HG03039 (cell line): ENCODE data around the gene TNFRSF8.
"Not testable (repeated sequence)": the region's sequence is repeated elsewhere in the genome, so short reads cannot be mapped to it uniquely, and the experiment has no call there.

Source experiments
- ATAC-seq: cut with Tn5 transposase; IDR thresholded peaks from one replicate; pipeline ENCODE4 v1.9.1; 2021; ENCODE audit warnings: mild to moderate bottlenecking, moderate library complexity; ENCODE audit not compliant: unreplicated experiment

TNFRSF8 gene

DNA sequence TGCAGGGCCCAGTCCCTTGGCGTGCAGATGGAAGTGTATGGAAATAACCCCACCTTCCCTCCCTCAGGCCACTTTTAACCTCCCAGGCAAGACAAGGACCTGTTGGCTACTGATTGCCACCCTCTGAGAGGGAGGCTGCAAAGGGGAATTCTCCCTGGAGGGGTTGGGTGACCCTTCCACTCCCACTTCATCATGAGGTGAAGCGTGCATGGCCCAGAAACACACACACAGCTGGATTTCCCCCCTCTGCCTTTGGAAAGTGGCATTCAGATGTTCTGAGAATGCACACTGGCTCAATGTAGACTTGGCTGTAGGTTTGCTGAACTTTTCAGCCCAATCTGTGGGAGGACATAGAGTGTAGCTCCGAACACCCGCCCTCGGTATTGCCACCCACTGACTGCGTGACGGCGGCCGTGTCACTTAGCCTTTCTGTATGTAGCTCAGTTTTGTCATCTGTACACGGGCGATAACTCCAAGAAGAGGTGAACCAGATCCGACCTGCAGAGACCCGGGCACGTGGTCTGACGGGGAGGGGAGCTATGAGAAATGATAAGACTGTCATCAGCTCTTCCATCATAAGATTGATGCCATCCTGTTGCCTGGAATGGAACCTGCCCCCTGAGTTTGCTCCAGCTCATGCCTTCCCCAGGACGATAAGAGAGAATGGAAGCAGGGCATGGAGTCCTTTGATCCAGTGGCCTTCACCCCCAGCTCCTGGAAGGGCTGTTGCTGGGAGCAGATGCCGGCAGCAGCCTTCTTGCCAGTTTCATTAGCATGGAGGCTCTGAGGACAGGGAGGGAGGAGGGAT lies 24.5 kb upstream of the TNFRSF8 start:
- no peak for ATAC-seq

DNA sequence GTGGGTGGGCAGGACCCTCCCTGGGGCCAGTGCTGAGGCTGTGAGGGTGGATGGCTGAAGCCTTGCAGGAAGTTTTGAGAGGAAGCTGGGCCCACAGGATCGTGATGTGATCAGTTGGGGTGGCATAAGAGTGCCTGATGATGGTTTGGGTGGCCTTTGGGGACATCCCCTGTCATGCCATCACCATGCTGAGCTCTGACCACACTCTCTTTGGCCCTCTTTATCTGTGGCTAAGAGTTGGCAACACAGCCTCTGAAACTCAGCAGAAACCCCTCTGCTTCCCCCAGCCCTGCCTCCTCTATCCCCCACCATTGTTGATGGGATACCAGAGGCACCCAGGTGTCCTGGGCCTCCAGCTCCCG lies 24.0 kb upstream of the TNFRSF8 start:
- no peak for ATAC-seq

DNA sequence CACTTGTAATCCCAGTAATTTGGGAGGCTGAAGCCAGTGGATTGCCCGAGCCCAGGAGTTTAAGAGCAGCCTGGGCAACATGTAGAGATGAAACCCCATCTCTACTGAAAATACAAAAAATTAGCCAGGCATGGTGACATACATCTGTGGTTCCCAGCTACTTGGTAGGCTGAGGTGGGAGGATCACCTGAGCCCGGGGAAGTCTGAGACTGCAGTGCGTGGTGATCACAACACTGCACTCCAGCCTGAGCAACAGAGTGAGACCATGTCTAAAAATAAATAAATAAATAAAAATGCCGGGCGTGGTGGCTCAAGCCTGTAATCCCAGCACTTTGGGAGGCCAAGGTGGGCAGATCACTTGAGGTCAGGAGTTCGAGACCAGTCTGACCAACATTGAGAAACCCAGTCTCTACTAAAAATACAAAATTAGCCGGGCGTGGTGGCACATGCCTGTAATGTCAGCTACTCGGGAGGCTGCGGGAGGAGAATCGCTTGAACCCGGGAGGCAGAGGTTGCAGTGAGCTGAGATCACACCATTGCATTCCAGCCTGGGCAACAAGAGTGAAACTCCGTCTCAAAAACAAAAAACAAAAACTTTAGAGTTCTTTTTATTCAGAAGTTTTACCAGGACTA lies 23.2 kb upstream of the TNFRSF8 start:
- ATAC-seq, result not testable (repeated sequence)

DNA sequence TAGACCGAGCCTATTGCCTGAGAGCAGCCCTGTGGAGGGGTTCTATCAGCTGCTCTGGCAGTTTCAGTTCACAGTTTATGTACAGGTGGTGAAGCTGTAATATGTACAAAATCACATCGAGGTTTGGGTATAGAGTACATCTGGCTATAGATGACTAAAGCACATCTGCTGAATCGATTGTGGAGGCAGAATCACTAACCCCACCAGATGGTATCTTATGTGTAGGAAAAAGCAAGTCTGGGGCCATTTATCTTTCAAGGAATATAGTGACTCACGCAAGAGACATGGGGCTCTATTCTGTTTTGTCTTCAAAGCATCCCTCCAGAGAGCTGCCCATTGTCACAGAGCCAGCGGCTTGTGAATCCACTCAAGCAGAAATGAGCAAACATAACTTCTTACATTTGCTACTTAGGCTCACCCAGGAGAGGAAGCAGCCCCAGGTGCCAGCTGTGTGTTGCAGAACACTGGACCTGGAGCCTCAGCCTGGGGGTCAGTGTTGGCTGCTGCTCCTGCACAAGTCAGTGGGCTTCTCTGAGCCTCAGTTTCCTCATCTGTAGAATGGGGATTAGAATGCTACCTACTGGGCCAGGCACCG lies 22.5 kb upstream of the TNFRSF8 start:
- ATAC-seq, result peak; percentile 44

DNA sequence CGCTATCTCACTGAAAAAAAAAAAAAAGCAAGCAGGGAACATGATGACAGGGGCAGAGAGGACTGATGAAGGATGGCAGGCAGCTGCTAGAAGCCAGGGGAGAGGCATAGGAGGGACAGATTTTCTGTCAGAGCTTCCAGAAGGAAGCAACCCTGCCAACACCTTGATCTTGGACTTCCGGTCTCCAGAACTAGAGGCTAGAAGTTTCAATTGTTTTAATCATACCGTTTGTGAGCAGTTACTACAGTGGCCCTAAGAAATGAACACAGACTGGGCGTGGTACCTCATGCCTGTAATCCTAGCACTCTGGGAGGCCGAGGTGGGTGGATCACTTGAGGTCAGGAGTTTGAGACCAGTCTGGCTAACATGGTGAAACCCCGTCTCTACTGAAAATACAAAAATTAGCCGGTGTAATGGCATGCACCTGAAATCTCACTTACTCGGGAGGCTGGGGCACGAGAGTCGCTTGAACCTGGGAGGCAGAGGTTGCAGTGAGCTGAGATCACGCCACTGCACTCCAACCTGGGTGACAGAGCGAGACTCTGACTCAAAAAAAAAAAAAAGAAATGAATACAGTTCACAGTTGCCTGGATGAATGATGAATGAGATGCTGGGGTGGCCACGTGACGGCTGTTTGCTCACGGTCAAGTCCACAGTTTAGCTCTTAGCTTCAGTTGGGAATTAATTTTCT lies 18.8 kb upstream of the TNFRSF8 start:
- not testable (repeated sequence) for ATAC-seq

DNA sequence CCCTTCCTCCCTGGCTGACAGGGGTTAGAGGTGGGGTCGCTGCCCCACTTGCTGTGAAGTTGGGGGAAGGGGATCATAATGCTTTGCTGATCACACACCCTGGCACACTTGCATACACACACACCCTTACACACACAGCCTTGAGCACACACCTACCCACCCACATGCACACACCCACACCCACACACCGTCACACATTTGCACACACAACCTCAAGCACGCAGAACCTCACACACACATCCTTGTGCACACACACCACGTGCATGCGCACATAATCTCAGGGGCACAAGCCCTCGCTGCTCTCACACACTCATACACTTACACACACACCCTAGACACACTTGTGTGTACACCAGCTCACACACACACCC lies 16.4 kb upstream of the TNFRSF8 start:
- no peak for ATAC-seq

DNA sequence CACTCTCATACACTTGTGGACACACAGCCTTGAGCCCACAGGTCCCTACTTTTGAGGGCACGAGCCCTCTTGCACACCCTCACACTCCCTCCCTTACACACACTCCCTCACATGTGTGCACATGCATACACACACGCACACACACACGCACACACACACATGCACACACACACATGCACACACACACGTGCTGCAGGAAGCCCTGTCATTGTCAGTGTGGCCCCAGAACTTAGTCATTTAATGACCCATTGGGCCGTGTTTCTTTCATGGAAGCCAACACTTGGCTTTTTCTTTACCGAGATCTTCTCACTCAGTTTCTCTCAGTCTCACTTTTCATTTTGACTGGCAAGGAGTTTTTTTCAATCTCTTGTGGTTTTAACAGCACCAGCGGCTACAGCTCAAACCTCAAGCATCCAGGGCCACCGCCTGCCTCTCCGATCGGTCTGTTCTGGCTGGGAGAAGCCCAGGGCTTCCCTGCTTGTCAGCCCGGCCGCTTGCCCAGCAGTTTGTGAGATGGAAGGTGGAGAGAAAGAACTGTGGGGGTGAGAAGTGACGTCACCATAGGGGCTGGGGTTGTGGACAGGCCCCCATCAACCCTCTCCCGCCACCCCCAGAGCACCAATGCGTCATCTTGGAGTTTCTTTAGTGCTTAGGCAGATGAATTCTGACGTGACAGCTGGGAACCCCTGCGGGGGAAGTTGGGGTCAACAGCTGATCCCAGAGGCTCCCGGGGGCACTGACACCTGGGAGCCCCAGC lies 15.8 kb upstream of the TNFRSF8 start:
- ATAC-seq, result peak; percentile 31

DNA sequence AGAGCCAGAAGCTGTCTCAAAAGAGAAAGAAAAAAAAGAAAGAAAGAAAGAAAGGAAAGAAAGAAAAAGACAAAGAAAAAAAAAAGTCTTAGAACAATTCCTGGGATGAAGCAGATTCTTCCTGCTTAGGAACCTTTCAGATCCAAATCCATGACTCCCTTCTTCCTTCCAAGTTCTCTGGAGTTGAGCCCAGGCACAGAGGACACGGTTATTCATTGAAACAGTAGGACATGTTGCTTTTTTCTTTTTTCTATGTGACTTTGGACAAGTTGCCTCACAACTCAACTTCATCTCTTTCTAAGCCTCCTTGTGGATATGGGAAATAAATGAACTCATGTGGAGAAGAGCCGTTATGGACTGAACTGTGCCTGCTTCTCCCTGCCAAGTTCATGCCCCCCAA lies 14.7 kb upstream of the TNFRSF8 start:
- ATAC-seq, result no peak

DNA sequence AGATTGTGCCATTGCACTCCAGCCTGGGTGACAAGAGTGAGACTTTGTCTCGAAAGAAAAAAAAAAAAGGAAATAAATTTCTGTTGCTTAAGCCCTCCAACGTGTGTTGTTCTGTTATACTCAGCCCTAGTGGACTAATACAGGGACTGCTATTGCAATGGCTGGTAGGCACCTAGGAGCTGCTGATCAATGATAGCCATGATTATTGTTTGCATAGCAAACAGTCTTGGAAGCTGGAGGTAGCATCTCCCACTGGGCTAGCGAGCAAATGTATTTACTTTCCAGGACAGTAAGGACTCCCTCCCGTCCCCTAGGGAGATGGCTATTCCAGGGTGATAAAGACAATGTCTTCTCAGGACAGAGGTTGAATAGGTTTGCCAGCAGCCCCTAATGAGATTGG lies 13.5 kb upstream of the TNFRSF8 start:
- ATAC-seq, result no peak

DNA sequence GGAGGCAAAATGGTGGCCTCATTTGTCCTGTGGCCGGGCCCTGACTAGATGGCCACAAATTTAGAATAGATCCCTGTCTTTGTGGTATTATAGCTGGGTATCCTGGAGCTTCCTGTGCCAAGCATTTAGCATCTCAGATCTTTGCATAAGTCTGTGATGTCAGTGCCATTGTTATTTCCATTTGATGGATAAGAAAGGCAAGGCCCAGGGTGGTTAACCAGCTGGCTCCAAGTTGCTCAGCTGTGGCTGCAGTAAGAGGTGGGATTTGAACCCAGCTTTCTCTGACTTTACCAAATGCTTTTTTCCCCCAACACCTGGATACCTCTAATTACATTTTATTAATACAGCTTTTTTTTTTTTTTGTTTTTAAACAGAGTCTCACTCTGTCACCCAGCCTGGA lies 11.7 kb upstream of the TNFRSF8 start:
- no peak for ATAC-seq

DNA sequence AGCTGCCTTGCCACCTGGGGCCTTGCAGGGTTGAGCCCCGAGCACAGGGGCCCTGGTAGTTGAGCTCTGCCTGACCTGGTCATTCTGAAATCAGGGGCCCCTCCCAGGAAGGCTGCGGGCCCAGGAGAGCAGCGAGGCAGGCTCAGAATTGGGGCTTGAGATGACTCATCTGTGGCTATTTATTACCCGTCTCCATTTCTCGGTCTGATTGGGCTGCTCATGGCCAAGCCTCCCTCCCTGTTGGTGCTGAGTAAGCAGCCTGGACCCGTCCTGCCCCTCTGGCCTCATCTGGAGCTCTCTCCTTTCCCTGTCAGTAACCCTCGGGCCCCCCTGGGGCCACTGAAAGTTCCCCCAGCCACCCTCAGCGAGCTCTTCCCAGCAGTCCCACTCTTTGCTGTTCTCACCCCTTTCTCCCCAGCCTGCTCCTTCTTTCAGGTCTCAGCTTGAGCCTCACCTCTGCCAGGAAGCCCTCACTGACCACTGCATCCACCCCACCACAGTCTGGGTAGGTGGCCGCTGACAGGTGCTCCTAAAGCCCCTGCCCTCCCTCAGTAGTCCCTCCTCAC lies 11.0 kb upstream of the TNFRSF8 start:
- ATAC-seq, result peak; percentile 43

DNA sequence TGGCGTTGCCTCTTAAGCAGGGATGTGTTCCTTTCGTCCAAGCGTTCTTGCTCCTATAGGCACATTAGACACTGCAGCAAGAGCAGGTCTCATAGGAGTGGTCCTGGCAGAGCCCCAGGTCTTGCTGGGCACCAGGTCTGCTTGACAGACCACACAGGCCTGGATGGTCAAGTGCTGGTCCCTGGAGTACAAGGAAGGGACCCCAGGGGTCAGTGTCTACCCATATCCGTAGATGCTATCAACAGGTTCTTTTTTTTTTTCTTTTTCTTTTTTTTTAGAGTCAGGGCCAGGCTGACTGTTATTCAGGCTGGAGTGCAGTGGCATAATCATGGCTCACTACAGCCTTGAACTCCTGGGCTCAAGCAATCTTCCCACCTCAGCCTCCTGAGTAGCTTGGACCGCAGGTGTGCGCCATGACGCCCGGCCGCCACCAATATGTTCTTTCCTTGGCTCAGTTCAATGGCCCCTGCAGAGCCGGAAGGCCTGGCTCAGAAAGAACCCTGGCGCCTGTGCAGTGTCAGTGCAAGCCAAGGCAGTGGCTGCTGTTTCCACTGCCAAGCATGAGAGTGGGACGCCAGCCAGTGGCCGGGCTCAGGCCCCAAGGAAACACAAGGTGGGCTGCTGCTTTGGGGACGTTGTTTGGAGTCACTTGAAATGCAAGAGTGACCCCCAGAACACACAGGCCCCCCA lies 10.0 kb upstream of the TNFRSF8 start:
- no peak for ATAC-seq

DNA sequence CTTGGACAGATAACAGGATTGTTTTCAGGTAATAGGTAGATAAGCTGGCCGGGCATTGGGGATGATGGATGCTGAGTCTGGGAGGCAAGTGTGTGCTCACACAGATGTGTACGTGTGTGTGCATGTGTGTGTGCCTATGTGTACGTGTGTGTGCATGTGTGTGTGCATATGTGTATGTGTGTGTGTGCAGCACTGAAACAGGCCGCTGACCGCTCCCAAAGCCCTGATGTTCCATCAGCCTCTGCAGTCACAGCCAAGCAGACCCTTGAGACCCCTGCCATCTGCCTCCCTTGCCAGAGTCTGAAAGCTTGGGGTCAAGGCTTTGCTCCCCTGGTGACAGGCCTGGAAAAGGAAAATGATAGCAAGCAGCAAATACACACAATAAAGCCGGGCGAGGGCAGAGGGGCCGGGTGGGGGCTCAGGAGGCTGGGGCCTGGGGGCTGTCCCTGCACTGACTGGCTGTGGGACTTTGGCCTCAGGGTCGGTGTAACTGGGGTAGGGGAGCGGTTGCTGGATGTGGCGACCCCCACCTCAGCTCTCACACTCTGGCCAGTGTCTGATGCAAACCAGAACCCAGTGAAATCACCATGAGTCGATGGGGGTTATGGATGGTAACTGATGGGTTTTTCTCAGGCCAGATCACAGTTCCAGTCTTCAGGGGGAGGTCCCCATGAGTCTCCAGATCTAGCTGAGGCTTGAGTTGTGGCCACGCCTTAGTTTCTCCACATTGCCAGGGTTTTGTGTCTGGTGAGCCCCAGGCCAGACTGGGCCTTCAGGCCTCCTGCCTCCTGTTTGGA lies 9.2 kb upstream of the TNFRSF8 start:
- ATAC-seq, result no peak

DNA sequence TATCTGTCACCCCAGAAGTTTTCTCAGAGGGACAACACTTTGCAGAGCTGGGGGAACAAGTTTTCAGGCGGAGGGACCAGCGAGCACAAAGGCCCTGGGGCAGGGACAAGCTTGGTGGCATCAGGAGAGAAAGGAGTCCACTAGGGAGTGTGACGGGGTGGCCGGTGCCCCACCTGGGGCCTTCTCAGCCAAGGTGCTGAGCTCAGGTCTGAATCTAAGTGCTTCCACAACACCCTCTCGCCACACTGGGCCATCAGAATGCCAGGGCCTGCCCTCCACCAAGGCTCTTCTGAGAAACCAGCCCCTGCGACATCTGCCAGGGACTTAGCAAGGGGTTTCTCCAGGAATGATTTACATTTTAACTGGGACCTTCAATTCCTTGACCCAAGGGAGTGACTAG lies 7.8 kb upstream of the TNFRSF8 start:
- no peak for ATAC-seq

DNA sequence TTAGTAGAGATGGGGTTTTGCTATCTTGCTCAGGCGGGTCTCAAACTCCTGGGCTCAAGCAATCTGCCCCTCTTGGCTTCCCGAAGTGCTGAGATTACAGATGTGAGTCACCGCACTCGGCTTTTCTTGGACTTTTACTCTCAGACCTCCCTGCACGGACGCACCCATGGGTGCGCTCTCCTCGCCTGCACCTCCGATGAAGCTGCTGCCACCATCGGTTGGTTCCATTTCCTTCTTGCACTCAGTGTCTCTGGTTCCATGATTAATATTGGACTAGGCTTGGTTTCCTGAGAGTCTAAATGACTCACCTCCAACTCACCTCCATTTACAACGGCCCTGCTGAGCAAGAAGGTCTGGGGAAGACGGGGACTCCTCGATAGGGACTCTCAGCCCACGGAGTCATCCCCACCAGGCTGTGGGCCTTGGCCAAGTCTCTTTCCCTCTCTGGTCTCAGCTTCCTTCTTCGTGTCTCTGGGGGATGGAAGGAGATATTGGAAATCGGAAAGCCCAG lies 6.7 kb upstream of the TNFRSF8 start:
- no peak for ATAC-seq

DNA sequence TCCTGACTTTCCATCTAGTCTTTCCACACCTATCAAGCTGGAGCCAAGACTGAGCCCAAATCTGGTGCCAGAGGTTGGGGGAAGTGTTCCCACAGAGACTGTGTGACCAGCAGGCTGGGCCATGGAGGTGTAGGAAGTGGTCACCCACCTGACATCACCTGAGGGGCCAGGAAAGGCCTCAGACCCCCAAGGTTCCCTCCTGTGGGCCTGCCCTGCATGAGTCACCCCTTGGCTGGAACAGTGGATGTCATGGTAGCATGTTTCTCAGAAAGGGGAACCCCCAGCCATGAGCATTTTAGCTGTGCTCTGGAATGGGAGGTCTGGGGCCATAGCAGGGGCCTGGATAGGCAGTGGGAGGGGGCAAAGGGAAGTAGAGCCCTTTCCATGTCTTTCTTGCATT lies 5.7 kb upstream of the TNFRSF8 start:
- ATAC-seq, result no peak

DNA sequence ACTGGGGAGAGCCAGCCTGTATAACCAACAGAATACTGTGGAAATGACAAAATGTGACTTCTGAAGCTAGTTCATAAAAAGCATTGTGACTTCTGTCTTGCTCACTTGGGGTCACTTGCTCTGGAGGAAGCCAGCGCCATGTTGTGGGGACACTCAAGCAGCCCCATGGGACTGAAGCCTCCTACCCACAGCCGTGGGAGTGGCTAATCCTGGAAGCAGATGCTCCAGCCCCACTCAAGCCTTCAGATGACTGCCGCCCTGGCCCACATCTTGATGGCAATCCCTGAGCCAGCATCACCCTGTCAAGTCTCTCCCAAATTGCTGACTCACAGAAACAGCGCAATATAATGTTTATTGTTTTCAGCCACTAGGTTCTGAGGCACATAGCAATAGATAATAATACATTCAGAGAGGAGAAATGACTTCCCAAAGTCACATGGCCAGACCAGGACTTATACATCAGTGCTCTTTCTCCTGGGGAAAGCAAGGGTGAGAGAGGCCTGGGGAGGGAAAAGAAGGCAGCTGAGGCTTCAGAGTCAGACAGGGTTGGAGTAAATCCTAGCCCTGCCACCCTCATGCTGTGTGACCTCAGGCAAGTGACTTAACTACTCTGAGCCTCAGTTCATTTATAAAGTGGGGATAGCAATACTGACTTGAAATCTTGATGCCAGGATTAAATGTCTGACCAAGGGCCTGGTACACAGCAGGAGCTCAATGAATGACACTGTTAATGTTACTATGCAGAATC lies 5.0 kb upstream of the TNFRSF8 start:
- no peak for ATAC-seq

DNA sequence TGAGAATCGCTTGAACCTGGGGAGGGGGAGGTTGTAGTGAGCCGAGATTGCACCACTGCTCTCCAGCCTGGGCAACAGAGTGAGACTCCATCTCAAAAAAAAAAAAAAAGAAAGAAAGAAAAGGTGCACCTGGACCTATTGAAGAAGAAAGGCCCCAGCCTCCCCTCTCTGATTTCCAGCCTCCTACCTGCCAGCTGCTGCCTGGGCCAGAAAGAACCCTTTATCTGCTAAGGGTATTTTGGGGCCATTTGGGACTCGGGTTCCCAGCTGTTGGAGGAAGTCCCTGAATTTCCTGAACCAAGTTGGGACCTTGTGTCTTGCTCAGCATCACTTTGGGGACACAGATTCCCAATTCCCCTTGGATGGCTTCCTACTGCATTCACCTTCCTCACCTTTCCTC lies 3.9 kb upstream of the TNFRSF8 start:
- ATAC-seq, result no peak
